ENCODE measurements around the gene KCNJ10. TPM values are rescaled to one million over a fixed set of nuclear protein-coding genes. Genes with fewer than 3 reads are reported as not detected.

KCNJ10 gene
- total RNA-seq, 2 experiments from 2014 or later: not detected

GRCh38 chr1:159960721-159961381, 109.1 kb downstream of the KCNJ10 start:
- H3K27ac Mint-ChIP-seq: no peak overlapping the region
- peaks cover 16% of the 10 kb centered on the region for H3K27me3 Mint-ChIP-seq
- H3K4me3 Mint-ChIP-seq: no peak overlapping the region
- CTCF ChIA-PET: no interaction called here
- no peak for DNase-seq
- no peak for ATAC-seq
- no peaks in the 10 kb centered on the region for H3K9me3 Mint-ChIP-seq (ENCODE audit: low read depth)
- H3K4me1 Mint-ChIP-seq: peaks cover 17% of the 10 kb centered on the region
- H3K36me3 Mint-ChIP-seq: no peaks in the 10 kb centered on the region

- Mint-ChIP-seq H3K27ac (no peak overlapping the region), H3K9me3 (ENCODE audit: low read depth) (no peaks in the 10 kb centered on the region), H3K27me3 (peaks cover 14% of the 10 kb centered on the region), H3K4me1 (peaks cover 17% of the 10 kb centered on the region), H3K4me3 (no peak overlapping the region), H3K36me3 (no peaks in the 10 kb centered on the region)
- ATAC-seq: no peak
- CTCF ChIA-PET: no interaction called here
- no peak for DNase-seq
These were observed 110.5 kb downstream of the KCNJ10 start for GRCh38 chr1:159959451-159959850.

GRCh38 chr1:159958719-159959380, 111.1 kb downstream of the KCNJ10 start:
- no peak for DNase-seq

DNA sequence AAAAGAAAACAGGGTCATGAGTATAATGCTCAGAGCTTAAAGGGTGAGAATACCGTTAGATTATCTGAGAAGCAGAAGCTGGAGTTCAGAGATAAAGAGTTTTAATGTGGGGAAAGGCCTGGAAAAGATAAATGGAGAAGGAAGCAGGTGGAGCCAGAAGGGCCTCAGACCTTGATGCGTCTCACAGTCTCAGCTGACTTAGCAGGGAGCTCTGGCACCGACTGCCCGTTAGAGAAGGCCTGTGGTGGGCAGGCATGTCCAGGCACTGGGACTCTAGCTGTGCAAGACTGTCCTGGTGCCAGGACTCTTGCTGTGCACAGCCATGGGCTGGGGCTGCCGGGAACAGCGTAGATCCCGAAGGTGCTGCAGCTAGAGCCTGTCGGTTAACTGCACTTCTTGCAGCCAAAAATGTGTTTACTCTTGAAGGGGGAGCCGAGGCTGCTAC, 112.1 kb downstream of the KCNJ10 start:
- Mint-ChIP-seq H3K4me1 (peaks cover 17% of the 10 kb centered on the region), H3K27me3 (peaks cover 20% of the 10 kb centered on the region), H3K4me3 (no peak overlapping the region), H3K27ac (no peak overlapping the region), H3K9me3 (ENCODE audit: low read depth) (no peaks in the 10 kb centered on the region), H3K36me3 (no peaks in the 10 kb centered on the region)
- no peak for ATAC-seq
- no peak for DNase-seq
- CTCF ChIA-PET: interaction anchor here (0.8 to 2.4 kb wide), 3 partner anchors 11 to 50 kb away, joined by 3 to 6 read pairs (median 4); no protein-coding TSS in a partner anchor

More at GRCh38 chr1:159958719-159959380, 111.1 kb downstream of the KCNJ10 start:
- CTCF ChIA-PET: no interaction called here
- Mint-ChIP-seq H3K9me3 (ENCODE audit: low read depth) (no peaks in the 10 kb centered on the region), H3K27ac (no peak overlapping the region), H3K4me1 (peaks cover 17% of the 10 kb centered on the region), H3K27me3 (peaks cover 17% of the 10 kb centered on the region), H3K36me3 (no peaks in the 10 kb centered on the region), H3K4me3 (no peak overlapping the region)
- peak; percentile 27 for ATAC-seq

- H3K27me3 Mint-ChIP-seq: peaks cover 37% of the 10 kb centered on the region
- no peaks in the 10 kb centered on the region for H3K9me3 Mint-ChIP-seq (ENCODE audit: low read depth)
- H3K4me1 Mint-ChIP-seq: peaks cover 17% of the 10 kb centered on the region
- H3K4me3 Mint-ChIP-seq: no peak overlapping the region
- no peaks in the 10 kb centered on the region for H3K36me3 Mint-ChIP-seq
- no peak overlapping the region for H3K27ac Mint-ChIP-seq
- ATAC-seq: no peak
- CTCF ChIA-PET: interaction anchor here (2.0 to 2.4 kb wide), 3 partner anchors 9 to 52 kb away, joined by 6 to 7 read pairs (median 6); no protein-coding TSS in a partner anchor
- DNase-seq: no peak
These were observed 114.5 kb downstream of the KCNJ10 start for GRCh38 chr1:159955456-159955855.

DNA sequence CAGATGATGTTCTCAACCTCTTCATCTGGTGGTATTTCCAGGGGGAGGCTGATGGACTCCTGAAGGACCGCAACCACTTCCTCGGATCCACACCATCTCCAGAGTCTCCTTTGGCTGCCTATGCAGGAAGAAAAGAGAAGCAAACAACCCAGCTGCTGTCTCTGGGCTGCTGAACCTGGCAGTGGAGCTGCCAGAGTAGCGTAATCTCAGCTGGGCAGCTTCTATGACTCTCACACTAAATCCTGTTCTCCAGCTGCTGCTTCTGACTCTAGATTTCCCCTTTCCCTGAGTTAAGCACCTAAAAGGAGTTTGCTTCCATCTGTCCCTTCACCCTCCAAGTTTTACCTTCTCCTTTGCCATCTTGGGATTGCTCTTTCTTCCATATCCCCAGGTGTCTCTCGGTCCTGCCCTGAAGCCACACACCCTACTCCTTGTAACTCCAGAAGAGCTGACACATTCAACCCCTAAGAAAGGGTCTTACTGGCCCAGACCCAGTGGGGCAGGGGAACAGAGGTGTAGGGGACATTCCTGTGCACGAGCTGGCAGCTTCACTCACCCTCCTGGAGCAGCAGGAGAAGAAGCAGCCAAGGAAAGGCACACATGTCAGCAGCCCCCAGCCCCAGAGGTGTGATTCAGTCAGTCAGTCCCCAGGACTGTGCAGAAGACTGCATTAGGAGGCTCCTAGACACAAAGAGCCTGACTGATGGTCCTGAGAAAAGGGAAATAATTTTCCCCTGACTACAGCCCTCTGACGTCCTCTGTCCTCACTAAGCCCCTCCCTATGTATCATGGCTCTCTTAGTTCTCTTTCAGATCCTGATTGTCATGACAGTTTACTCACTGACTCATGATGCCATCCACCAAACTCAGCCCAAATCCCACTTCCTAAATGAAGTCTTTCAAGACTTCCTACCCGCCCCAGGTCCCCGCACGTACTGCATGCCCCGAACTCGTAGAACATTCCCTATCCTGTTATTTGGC, 116.1 kb downstream of the KCNJ10 start, which contains the start of gene SLAMF9:
Gene SLAMF9 (minus strand): TSS at position 702 of the 980 bp plus-strand sequence. CDS start 100 bp downstream, at position 602.
- CTCF ChIA-PET: interaction anchor here (2.0 to 2.2 kb wide), 2 partner anchors 52 to 54 kb away, joined by 6 to 7 read pairs; no protein-coding TSS in a partner anchor
- no peak for DNase-seq
- Mint-ChIP-seq H3K36me3 (no peaks in the 10 kb centered on the region), H3K4me1 (peaks cover 8% of the 10 kb centered on the region), H3K27me3 (peaks cover 44% of the 10 kb centered on the region), H3K4me3 (no peak within 1 kb of the TSS), H3K9me3 (ENCODE audit: low read depth) (no peaks in the 10 kb centered on the region), H3K27ac (no peak within 1 kb of the TSS)
- ATAC-seq: no peak

DNA sequence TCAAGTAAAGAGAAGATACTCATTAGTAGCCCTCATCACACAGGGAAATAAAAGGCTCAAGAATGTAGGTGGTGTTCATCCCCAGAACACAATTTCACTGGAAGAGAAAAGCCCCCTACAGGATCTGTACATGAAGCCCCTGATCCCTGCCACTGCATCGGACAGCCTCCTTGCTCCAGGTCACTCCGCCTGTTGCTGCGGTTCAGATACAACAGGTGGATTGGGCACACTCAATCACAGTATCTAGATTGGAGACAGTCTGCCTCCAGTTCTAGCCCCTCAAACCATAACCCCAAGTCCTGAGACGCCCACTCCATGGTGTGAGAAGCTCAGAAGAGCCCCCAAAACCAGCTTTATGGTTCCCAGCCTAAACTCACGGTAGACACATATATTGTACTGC, 117.0 kb downstream of the KCNJ10 start:
- Mint-ChIP-seq H3K36me3 (no peaks in the 10 kb centered on the region), H3K4me3 (no peak overlapping the region), H3K27me3 (peaks cover 49% of the 10 kb centered on the region), H3K27ac (no peak overlapping the region), H3K4me1 (peaks cover 3% of the 10 kb centered on the region), H3K9me3 (ENCODE audit: low read depth) (no peaks in the 10 kb centered on the region)
- DNase-seq (no peak), ATAC-seq (no peak)
- CTCF ChIA-PET: interaction anchor here (1.0 kb wide), 1 partner anchor 133 kb away, joined by 3 read pairs; no protein-coding TSS in a partner anchor

DNA sequence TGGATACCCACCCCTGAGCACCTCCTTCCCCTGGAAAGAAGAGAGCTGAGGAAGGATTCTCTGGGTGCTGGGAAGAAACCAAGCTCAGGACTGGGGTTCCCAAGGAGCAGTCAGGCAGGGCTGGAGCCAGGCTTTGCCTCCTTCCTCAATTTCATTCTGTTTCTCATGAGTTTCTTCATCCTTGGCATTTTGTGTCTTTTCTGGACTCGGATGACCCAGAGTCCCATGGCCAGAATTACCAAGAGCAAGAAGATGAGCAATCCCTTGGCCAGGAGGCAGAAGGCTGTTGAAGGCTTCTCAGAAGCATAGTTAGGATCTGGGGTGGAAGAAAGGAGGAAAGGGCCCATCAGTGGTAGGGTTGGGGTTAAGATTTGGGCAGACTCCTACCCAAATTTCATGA, 118.4 kb downstream of the KCNJ10 start:
- Mint-ChIP-seq H3K27me3 (peaks cover 60% of the 10 kb centered on the region), H3K4me1 (no peaks in the 10 kb centered on the region), H3K27ac (no peak overlapping the region)

GRCh38 chr1:159951016-159951415, 118.9 kb downstream of the KCNJ10 start:
- CTCF ChIA-PET: interaction anchor here (1.6 kb wide), 1 partner anchor 57 kb away, joined by 3 read pairs; no protein-coding TSS in a partner anchor
- Mint-ChIP-seq H3K4me3 (no peak overlapping the region), H3K27ac (no peak overlapping the region), H3K27me3 (peaks cover 65% of the 10 kb centered on the region), H3K4me1 (no peaks in the 10 kb centered on the region), H3K9me3 (ENCODE audit: low read depth) (no peaks in the 10 kb centered on the region), H3K36me3 (no peaks in the 10 kb centered on the region)
- DNase-seq (no peak), ATAC-seq (no peak)

More for the DNA sequence above, 118.4 kb downstream of the KCNJ10 start:
- CTCF ChIA-PET: interaction anchor here (1.6 kb wide), 1 partner anchor 56 kb away, joined by 3 read pairs; no protein-coding TSS in a partner anchor
- Mint-ChIP-seq H3K9me3 (ENCODE audit: low read depth) (no peaks in the 10 kb centered on the region), H3K36me3 (no peaks in the 10 kb centered on the region), H3K4me3 (no peak overlapping the region)
- ATAC-seq (no peak), DNase-seq (no peak)

GRCh38 chr1:159949981-159950381, 120.0 kb downstream of the KCNJ10 start:
- Mint-ChIP-seq H3K4me3 (no peak overlapping the region), H3K27ac (no peak overlapping the region), H3K4me1 (peaks cover 4% of the 10 kb centered on the region), H3K9me3 (ENCODE audit: low read depth) (no peaks in the 10 kb centered on the region), H3K36me3 (no peaks in the 10 kb centered on the region), H3K27me3 (peaks cover 65% of the 10 kb centered on the region)
- CTCF ChIA-PET: interaction anchor here (0.8 kb wide), 1 partner anchor 58 kb away, joined by 3 read pairs; no protein-coding TSS in a partner anchor
- no peak for ATAC-seq
- no peak for DNase-seq

GRCh38 chr1:159949123-159949522, 120.8 kb downstream of the KCNJ10 start:
- Mint-ChIP-seq H3K36me3 (no peaks in the 10 kb centered on the region), H3K4me1 (peaks cover 6% of the 10 kb centered on the region), H3K27me3 (peaks cover 69% of the 10 kb centered on the region), H3K9me3 (ENCODE audit: low read depth) (no peaks in the 10 kb centered on the region), H3K4me3 (no peak overlapping the region), H3K27ac (no peak overlapping the region)
- CTCF ChIA-PET: interaction anchor here (0.8 kb wide), 1 partner anchor 59 kb away, joined by 3 read pairs; no protein-coding TSS in a partner anchor
- DNase-seq (no peak), ATAC-seq (no peak)

All from activated CD8-positive, alpha-beta memory T cell treated with anti-CD3 and anti-CD28 coated beads, Interleukin-2, amount 10 ng/mL, durations not matched to agents 7 days and 5 days (primary cell).